ENCODE results near the gene SMIM30. TPM values are rescaled to one million over a fixed set of nuclear protein-coding genes. Genes with fewer than 3 reads are reported as not detected.

The SMIM30 gene, protein sequence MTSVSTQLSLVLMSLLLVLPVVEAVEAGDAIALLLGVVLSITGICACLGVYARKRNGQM
- 51.8 and 57.1 TPM in 2 replicates for total RNA-seq

DNA sequence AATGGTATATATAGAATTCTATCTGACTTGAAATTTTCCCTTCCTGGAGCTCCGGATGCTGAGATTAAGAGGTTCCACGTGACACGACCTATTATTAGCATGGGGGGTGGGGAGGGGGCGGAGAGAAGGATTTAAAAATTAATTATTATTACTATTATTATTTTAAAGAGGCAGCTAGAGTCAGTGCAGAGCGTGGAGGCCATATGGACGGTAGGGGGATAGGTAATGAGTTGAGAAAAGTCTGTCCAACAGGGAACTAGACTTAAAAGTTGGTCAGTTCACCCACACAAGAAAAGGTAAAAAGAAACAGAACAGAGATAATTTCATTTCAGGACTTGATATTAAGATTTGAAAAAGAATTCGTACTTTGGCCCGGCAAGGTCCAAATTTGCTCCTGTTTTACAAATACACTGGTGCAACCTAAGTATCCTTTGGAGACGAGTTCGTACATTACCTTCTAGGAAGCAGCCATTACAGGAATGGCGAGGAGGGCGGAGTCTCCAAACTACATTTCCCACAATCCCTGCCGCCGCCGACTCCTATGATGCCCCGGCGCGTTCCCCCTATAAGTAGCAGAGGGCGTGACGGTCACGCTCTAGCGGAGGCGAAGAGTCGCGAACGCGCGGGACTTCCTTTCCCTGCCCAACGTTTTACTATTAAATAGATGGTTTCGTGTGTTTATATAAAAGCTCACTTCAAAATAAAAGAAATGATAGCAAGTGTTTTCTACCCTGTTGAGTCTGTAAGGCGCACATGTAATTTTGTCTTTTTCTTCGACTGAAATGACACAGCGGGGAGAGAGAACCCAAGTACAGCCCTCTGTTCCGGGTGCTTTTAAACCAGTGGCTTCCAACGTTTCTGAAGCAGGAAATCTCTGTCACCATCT lies at the start of gene SMIM30:
TSS of gene SMIM30 (minus strand) at position 481 of the 886 bp plus-strand sequence. CDS start 976 bp downstream, outside the sequence.

DNA sequence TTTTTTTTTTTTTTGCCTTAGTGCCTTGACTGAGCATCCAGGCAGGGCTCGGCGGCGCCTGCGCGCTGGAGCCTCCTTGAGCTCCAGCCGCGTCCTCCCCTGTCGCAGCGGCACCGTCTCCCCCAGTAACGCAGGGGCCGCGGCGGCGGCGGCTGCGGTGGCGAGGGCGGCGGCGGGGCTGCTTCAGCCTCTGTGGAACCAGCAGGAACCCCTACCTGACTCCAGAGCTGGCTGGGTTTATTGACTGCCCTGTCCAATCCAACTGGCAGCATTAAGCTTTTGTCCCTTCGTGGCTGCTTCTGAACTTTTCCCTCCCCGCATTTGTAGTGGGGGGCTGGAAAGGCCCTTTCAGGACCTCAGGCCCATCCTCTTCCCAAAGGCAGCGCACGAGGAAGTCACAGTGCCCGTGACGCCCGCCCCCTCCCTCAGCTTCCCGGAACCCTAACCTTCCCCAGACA lies 31.9 kb downstream of the SMIM30 start, which contains the start of gene GPR85:
TSS of gene GPR85 (minus strand) at position 397 of the 458 bp plus-strand sequence. CDS start 2,106 bp downstream, outside the sequence.

Other genes starting within 250 kb of the SMIM30 start
- 3.1 and 3.3 TPM in 2 replicates for gene GPR85, start 31.7 kb downstream of the SMIM30 start, total RNA-seq

Data from smooth muscle cell of bladder (primary cell).